Amygdala (tissue), 56 donors: ENCODE data around the gene FAM110C.

ENCODE experiments used
- DNase-seq, 56 donors: peaks; one replicate each; lab custom pipeline; 2025; lab: John Stamatoyannopoulos, UW

The FAM110C gene

GRCh38 chr2:11248-11941, 34.9 kb downstream of the FAM110C start:
- DNase-seq = peak in 5 of 56 donors; percentile 11 to 49 (median 14)

- no peak for DNase-seq
Observed at GRCh38 chr2:10222-10875, 36.0 kb downstream of the FAM110C start.
